HuH-7.5 (cell line): ENCODE measurements around the gene TNS3.
"Not testable (repeated sequence)": the region's sequence is repeated elsewhere in the genome, so short reads cannot be mapped to it uniquely, and the experiment has no call there.

ENCODE experiments used
- DNase-seq: peaks from one replicate; pipeline ENCODE4 v3.0.0; 2011; ENCODE audit warnings: low spot score

Gene TNS3

GRCh38 chr7:47602272-47603004 is 20.5 kb upstream of the TNS3 start:
- DNase-seq: no peak

GRCh38 chr7:47601881-47602249 is 20.0 kb upstream of the TNS3 start:
- DNase-seq: no peak

GRCh38 chr7:47601119-47601880 is 19.4 kb upstream of the TNS3 start:
- DNase-seq: no peak

GRCh38 chr7:47600199-47601118 is 18.5 kb upstream of the TNS3 start:
- no peak for DNase-seq

- DNase-seq: no peak
These were observed 15.5 kb upstream of the TNS3 start for GRCh38 chr7:47597379-47597778.

GRCh38 chr7:47596502-47597202 is 14.7 kb upstream of the TNS3 start:
- no peak for DNase-seq

GRCh38 chr7:47594406-47594805 is 12.5 kb upstream of the TNS3 start:
- no peak for DNase-seq

- no peak for DNase-seq
These were observed 10.0 kb upstream of the TNS3 start for GRCh38 chr7:47591655-47592572.

GRCh38 chr7:47591089-47591654 is 9.3 kb upstream of the TNS3 start:
- no peak for DNase-seq

GRCh38 chr7:47590215-47590614 is 8.3 kb upstream of the TNS3 start:
- DNase-seq: not testable (repeated sequence)

- DNase-seq: no peak
These were observed 6.9 kb upstream of the TNS3 start for GRCh38 chr7:47588704-47589225.

GRCh38 chr7:47587976-47588375 is 6.1 kb upstream of the TNS3 start:
- no peak for DNase-seq

GRCh38 chr7:47587351-47587750 is 5.4 kb upstream of the TNS3 start:
- DNase-seq: no peak

- DNase-seq: no peak
These were observed 5.0 kb upstream of the TNS3 start for GRCh38 chr7:47586925-47587324.

- DNase-seq: not testable (repeated sequence)
These were observed 4.3 kb upstream of the TNS3 start for GRCh38 chr7:47586161-47586670.

GRCh38 chr7:47584536-47584895 is 2.6 kb upstream of the TNS3 start:
- DNase-seq: no peak

- DNase-seq: no peak
These were observed 2.0 kb upstream of the TNS3 start for GRCh38 chr7:47583739-47584535.

- no peak for DNase-seq
These were observed 1.1 kb upstream of the TNS3 start for GRCh38 chr7:47582764-47583738.
